GM19468 (cell line): Measurements from ENCODE around the gene CD2BP2.
"Not testable (repeated sequence)": the region's sequence is repeated elsewhere in the genome, so short reads cannot be mapped to it uniquely, and the experiment has no call there.

ENCODE experiments used
- ATAC-seq: cut with Tn5 transposase; IDR thresholded peaks from one replicate; pipeline ENCODE4 v1.9.1; 2021; ENCODE audit warnings: mild to moderate bottlenecking, moderate library complexity, moderate number of reproducible peaks; ENCODE audit not compliant: unreplicated experiment; ENCODE audit errors: extremely low read depth

CD2BP2 gene

DNA sequence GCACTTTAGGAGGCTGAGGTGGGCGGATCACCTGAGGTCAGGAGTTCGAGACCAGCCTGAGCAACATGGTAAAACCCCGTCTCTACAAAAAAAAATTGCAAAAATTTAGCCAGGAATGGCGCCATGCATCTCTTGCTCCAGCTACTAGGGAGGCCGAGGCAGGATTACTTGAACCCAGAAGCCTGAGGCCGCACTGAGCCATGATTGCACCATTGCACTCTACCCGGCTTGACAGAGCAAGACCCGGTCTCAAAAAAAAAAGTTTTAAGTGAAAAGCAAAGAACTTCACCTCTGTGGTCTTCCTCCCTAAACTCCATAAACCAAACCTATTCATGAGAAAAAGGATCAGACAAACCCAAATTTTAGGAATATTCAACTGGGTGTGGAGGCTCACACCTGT lies 7.0 kb downstream of the CD2BP2 start:
- ATAC-seq, result no peak

DNA sequence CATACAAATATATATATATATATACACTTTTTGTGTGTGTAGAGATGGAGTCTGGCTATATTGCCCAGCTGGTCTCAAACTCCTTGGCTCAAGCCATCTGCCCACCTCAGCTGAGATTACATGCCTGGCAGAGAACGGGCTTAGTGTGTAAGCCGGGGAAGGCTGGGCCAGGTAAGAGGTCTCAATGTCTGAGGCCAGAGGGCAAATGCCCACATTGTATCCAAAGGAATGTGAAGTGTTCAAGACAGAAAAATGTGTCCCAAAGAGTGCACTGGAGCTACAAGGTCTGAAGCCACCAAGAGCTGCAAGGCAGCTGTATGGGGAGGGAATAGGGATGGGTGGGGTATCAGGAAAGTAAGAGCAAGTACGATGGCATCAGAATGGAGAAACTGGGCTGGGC lies 8.8 kb downstream of the CD2BP2 start:
- no peak for ATAC-seq

DNA sequence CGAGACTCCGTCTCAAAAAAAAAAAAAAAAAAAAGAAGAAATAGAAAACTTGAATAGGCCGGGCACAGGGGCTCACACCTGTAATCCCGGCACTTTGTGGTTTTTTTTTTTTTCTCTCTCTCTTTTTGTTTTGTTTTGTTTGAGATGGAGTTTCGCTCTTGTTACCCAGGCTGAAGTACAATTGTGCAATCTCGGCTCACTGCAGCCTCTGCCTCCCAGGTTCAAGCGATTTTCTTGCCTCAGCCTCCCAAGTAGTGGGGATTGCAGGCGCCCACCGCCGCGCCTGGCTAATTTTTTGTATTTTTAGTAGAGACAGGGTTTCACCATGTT lies 11.7 kb downstream of the CD2BP2 start:
- not testable (repeated sequence) for ATAC-seq

- ATAC-seq, result no peak
These were observed 12.2 kb downstream of the CD2BP2 start for GRCh38 chr16:30342751-30343490.

- ATAC-seq, result not testable (repeated sequence)
These were observed 13.1 kb downstream of the CD2BP2 start for GRCh38 chr16:30341971-30342370.

DNA sequence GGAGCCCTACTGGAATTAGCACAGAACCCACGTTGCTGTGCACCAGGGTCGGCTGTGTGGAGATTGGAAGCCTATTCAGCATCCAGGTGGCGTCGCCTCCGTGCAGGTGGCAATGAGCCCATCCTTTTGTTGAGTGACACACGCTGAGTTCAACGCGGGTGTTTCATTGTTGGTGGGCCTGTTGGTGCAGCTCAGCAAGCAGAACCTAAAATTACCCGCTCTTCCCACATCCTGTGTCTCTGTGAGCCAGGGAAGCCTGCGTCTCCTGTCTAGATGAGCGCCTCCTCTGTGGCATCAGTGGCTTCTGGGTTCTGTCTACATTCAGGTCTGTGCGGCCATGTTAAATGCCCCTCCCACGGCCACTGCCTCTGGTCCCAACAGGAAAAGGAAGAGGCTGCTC lies 14.5 kb downstream of the CD2BP2 start:
- ATAC-seq, result no peak

- not testable (repeated sequence) for ATAC-seq
These were observed 16.4 kb downstream of the CD2BP2 start for GRCh38 chr16:30338715-30339114.

- ATAC-seq, result not testable (repeated sequence)
These were observed 17.1 kb downstream of the CD2BP2 start for GRCh38 chr16:30337964-30338357.

- no peak for ATAC-seq
These were observed 19.3 kb downstream of the CD2BP2 start for GRCh38 chr16:30335598-30336474.

DNA sequence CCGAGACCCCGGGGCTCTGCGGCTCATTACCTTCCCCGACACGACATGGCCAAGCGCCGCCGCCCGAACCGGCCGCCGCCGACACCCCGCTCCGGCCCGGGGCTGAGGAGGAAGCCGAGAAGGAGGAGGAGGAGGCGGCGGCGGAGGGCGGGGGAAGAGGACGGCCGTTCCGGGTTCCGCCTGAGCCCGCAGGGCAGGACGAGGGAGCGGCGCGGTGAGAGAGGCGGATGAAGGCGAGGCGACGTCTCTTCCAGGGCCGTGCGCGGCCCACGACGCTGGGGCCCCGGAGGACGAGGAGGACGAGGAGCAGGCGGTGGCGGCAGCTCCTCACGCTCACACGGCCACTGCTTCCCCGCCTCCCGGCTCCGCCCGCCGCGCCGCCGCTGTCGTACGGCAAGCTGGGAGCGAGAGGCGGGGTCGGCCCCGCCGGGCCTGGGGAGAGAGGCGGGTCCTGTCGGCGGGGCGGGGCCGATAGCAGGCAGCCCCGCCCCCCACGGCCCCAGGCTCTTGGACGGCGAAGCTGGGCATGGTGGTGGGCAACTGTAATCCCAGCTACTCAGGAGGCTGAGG lies 20.0 kb downstream of the CD2BP2 start:
- peak; percentile 43 for ATAC-seq

- peak; percentile 69 for ATAC-seq
These were observed 20.6 kb downstream of the CD2BP2 start for GRCh38 chr16:30334473-30334989.

- ATAC-seq, result not testable (repeated sequence)
These were observed 30.9 kb downstream of the CD2BP2 start for GRCh38 chr16:30324220-30324619.

DNA sequence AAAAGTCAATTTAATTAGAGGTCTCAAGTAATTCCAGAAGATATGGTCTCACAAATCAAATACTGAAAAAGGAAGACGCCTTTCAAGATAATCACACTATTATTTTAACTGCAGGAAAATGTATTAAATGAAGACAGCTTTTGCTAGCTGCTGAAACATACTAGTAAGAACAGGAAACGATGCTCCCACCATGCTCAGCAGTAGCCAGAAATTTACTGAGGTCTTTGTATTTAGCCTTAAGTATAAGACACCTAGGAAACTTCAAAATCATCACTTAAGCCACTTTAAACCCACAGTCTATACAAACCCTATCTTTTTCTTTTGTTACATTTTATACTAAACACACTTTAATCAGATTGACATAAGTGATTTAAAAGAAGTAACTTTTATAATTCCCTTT lies 36.5 kb downstream of the CD2BP2 start:
- ATAC-seq, result not testable (repeated sequence)

DNA sequence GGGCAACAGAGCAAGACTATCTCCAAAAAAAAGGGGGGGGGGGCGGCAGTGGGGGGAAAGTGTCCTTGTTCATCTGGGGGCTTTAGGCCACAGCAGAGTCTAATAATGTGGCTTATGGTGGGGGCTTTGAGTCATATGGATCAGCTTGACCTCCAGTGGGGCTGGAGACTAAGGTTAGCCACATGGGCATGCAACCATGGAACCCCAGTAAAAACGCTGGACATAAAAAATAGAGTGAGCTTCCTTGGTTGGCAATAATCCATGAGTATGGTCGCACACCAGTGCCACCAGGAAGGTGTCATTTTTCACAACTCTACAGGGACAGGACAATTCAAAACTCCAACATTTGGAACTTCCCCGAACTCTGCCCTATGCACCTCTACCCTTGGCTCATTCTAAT lies 44.2 kb downstream of the CD2BP2 start:
- not testable (repeated sequence) for ATAC-seq

DNA sequence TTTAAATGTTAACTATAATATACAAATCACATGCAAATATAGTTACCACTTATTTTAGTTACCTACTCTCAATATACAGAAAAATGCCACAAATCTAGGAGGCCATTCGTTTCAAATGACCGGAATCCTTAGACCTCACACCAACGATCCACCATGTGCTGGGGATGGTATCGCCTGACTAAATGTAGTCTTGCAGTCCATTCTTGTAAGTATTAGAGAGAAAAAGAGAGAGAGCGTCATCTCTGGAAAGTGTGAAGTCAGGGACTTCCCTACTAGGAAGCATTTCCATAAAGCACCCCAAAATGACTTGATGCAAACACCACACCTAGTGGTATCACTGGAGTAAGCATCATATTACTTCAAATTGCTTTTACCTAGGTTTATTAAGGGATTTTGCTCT lies 45.9 kb downstream of the CD2BP2 start:
- not testable (repeated sequence) for ATAC-seq
